Neural progenitor cell (in vitro differentiated cells): Measurements from ENCODE around the gene FOXG1. TPM values are rescaled to one million over a fixed set of nuclear protein-coding genes. Genes with fewer than 3 reads are reported as not detected.

ENCODE experiments used
- DNase-seq: peaks from one replicate; pipeline ENCODE4 v3.0.0-alpha.2; 2016; ENCODE audit warnings: low spot score
- H2AFZ ChIP-seq: fragments of 200-600 bp; sonication (generic); replicated peaks from 2 replicates; pipeline ENCODE4 v1.6.1; 2016; ENCODE audit warnings: antibody characterized with exemption
- H3F3A ChIP-seq: fragments of 200-600 bp; sonication (generic); 2 replicates; pipeline ENCODE4 v1.6.1; 2016; ENCODE audit warnings: antibody characterized with exemption, low read depth
- H3K27ac ChIP-seq: fragments of 200-600 bp; sonication (generic); 2 replicates; pipeline ENCODE4 v1.5.1; 2016; ENCODE audit warnings: mild to moderate bottlenecking
- H3K27me3 ChIP-seq: fragments of 200-600 bp; sonication (generic); 2 replicates; pipeline ENCODE4 v1.6.1; 2016; ENCODE audit warnings: mild to moderate bottlenecking, moderate library complexity
- H3K36me3 ChIP-seq: fragments of 200-600 bp; sonication (generic); 2 replicates; pipeline ENCODE4 v1.5.1; 2016
- H3K4me1 ChIP-seq: fragments of 200-600 bp; sonication (generic); 2 replicates; pipeline ENCODE4 v1.6.1; 2016; ENCODE audit warnings: mixed run types
- H3K4me2 ChIP-seq: fragments of 200-600 bp; sonication (generic); 2 replicates; pipeline ENCODE4 v1.6.1; 2016
- H3K4me3 ChIP-seq: fragments of 200-600 bp; sonication (generic); 2 replicates; pipeline ENCODE4 v1.5.1; 2016
- H3K79me2 ChIP-seq: fragments of 200-600 bp; sonication (generic); 2 replicates; pipeline ENCODE4 v1.6.1; 2016; ENCODE audit warnings: low read depth
- H3K9ac ChIP-seq: fragments of 200-600 bp; sonication (generic); 2 replicates; pipeline ENCODE4 v1.6.1; 2016
- H3K9me3 ChIP-seq: fragments of 200-600 bp; sonication (generic); 2 replicates; pipeline ENCODE4 v1.5.1; 2016; ENCODE audit warnings: low read depth
- H4K20me1 ChIP-seq: fragments of 200-600 bp; sonication (generic); 2 replicates; pipeline ENCODE4 v1.6.1; 2016; ENCODE audit warnings: low read depth
- H3K27ac Mint-ChIP-seq: 3 replicates; pipeline ENCODE4 v1.8.0; 2021; ENCODE audit warnings: mixed read lengths
- H3K27me3 Mint-ChIP-seq: 2 replicates; pipeline ENCODE4 v1.8.0; 2022; ENCODE audit warnings: low read depth, mild to moderate bottlenecking, inconsistent platforms, moderate library complexity, mixed read lengths; ENCODE audit not compliant: insufficient read depth
- H3K36me3 Mint-ChIP-seq: 3 replicates; pipeline ENCODE4 v1.8.0; 2021; ENCODE audit warnings: mixed read lengths
- H3K4me1 Mint-ChIP-seq: 3 replicates; pipeline ENCODE4 v1.8.0; 2021; ENCODE audit warnings: mixed read lengths
- H3K4me3 Mint-ChIP-seq: 3 replicates; pipeline ENCODE4 v1.8.0; 2021; ENCODE audit warnings: mild to moderate bottlenecking, moderate library complexity, mixed read lengths
- H3K9me3 Mint-ChIP-seq: 3 replicates; pipeline ENCODE4 v1.8.0; 2020; ENCODE audit warnings: mixed read lengths
- EZH2 ChIP-seq: fragments of 200-600 bp; sonication (generic); IDR thresholded peaks from 2 replicates; pipeline ENCODE4 v1.6.1; 2017; ENCODE audit warnings: antibody characterized with exemption, mild to moderate bottlenecking, moderate library complexity
- EZH2phosphoT487 ChIP-seq: fragments of 200-600 bp; sonication (generic); IDR thresholded peaks from 2 replicates; pipeline ENCODE4 v1.6.1; 2017; ENCODE audit warnings: antibody characterized with exemption
- total RNA-seq: library from RNA; depleted of rRNA; stranded (reverse); fragments of >200 nt; gene quantifications from 2 replicates; pipeline ENCODE4 v1.2.3, GENCODE V29; 2015; ENCODE audit warnings: low replicate concordance
- TF ChIP-seq, protein P1 (sequence below): fragments of 200-600 bp; sonication (generic); IDR thresholded peaks from 2 replicates; pipeline ENCODE4 v1.5.1; 2017; ENCODE audit warnings: antibody characterized with exemption, mild to moderate bottlenecking

The FOXG1 gene
- total RNA-seq, 1 donor from 2014 or later, result 0.69 TPM

DNA sequence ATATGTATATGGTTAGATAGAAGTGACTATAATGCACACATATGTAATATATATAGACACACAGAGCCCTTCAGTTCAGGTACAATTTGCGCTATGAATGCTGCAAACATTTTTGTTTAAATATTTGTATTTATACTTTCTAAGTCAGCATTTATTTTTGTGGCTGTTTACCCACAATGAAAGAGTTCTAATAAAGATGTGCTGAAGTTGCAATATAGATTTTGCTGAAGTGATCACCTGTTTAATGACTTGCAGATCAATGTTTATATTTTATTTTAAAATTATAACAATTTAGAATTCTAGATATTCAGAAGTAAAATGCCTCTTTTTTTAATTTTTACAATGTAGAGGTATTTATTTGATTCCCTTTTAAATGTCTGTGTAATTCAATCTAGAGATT lies 3.5 kb downstream of the FOXG1 start:
- TF ChIP-seq EZH2phosphoT487, result no peak
- no peak for TF ChIP-seq EZH2
- TF ChIP-seq, protein P1, sequence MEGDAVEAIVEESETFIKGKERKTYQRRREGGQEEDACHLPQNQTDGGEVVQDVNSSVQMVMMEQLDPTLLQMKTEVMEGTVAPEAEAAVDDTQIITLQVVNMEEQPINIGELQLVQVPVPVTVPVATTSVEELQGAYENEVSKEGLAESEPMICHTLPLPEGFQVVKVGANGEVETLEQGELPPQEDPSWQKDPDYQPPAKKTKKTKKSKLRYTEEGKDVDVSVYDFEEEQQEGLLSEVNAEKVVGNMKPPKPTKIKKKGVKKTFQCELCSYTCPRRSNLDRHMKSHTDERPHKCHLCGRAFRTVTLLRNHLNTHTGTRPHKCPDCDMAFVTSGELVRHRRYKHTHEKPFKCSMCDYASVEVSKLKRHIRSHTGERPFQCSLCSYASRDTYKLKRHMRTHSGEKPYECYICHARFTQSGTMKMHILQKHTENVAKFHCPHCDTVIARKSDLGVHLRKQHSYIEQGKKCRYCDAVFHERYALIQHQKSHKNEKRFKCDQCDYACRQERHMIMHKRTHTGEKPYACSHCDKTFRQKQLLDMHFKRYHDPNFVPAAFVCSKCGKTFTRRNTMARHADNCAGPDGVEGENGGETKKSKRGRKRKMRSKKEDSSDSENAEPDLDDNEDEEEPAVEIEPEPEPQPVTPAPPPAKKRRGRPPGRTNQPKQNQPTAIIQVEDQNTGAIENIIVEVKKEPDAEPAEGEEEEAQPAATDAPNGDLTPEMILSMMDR, result no peak
- H4K20me1 ChIP-seq, result peaks cover 57% of the 10 kb centered on the region
- H3K9ac ChIP-seq, result no peak overlapping the region
- peaks cover under 1% of the 10 kb centered on the region for H3K4me1 ChIP-seq
- H3K4me3 Mint-ChIP-seq, result peak overlapping the region; percentile 69
- peaks cover 2% of the 10 kb centered on the region for H3K9me3 Mint-ChIP-seq
- H3K27ac ChIP-seq, result no peak overlapping the region
- H3K36me3 ChIP-seq, result no peaks in the 10 kb centered on the region
- H3K27me3 ChIP-seq, result peaks cover 100% of the 10 kb centered on the region
- no peaks in the 10 kb centered on the region for H3K36me3 Mint-ChIP-seq
- no peak overlapping the region for H2AFZ ChIP-seq
- peaks cover 39% of the 10 kb centered on the region for H3F3A ChIP-seq
- no peak overlapping the region for H3K4me3 ChIP-seq
- DNase-seq, result no peak
- peaks cover 15% of the 10 kb centered on the region for H3K4me1 Mint-ChIP-seq
- H3K27ac Mint-ChIP-seq, result no peak overlapping the region
- no peak overlapping the region for H3K4me2 ChIP-seq
- no peaks in the 10 kb centered on the region for H3K9me3 ChIP-seq
- no peaks in the 10 kb centered on the region for H3K79me2 ChIP-seq
- peaks cover 66% of the 10 kb centered on the region for H3K27me3 Mint-ChIP-seq

DNA sequence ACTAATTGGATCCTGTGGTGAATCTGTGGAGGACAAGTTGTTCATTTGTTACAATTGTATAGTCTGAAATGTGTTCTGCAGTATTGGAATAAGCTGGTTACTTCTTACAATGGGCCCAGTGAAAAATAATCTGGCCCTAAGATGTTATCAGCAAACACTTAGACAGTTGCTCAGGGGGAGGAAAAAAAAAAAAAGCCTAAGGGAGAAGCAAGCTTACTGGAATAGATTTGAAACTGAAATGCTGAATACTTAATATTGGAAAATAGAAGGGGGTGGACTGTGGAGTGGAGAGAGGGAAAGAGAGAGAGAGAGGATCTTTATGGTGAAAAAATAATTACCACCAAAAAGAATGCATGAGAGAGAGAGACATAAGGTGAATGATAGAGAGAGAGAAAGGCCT lies 4.0 kb downstream of the FOXG1 start:
- peaks cover 2% of the 10 kb centered on the region for H3K9me3 Mint-ChIP-seq
- no peaks in the 10 kb centered on the region for H3K79me2 ChIP-seq
- peaks cover 20% of the 10 kb centered on the region for H3K4me1 Mint-ChIP-seq
- H3K4me3 Mint-ChIP-seq, result peak overlapping the region; percentile 69
- no peak overlapping the region for H3K9ac ChIP-seq
- peaks cover 57% of the 10 kb centered on the region for H4K20me1 ChIP-seq
- no peak overlapping the region for H3K27ac ChIP-seq
- H3K36me3 ChIP-seq, result no peaks in the 10 kb centered on the region
- peaks cover 6% of the 10 kb centered on the region for H3K4me1 ChIP-seq
- H3K4me2 ChIP-seq, result no peak overlapping the region
- H3F3A ChIP-seq, result peaks cover 37% of the 10 kb centered on the region
- peaks cover 68% of the 10 kb centered on the region for H3K27me3 Mint-ChIP-seq
- TF ChIP-seq, protein P1, result no peak
- TF ChIP-seq EZH2phosphoT487 (peak; percentile 43), EZH2 (no peak)
- no peak overlapping the region for H3K4me3 ChIP-seq
- H2AFZ ChIP-seq, result no peak overlapping the region
- no peaks in the 10 kb centered on the region for H3K36me3 Mint-ChIP-seq
- peaks cover 100% of the 10 kb centered on the region for H3K27me3 ChIP-seq
- H3K9me3 ChIP-seq, result no peaks in the 10 kb centered on the region
- peak; percentile 3 for DNase-seq
- no peak overlapping the region for H3K27ac Mint-ChIP-seq

DNA sequence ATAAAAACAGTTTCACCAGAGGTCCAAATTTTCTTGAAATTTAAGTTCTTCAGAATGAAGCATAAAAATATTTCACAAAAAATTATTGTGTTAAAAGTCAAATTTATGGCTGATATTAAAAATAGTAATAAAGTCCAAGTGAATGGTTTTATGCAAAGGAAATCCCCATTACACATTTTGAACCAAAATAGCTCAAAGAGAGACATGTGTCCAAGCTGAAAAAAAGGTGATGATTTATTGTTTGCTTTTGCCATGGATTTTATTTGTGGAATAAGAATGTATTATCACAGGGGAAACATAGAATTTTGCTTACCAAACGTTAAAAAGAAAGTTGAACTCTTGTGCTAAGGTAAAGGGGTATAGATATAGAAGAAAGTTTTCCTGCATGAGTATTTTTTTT lies 4.6 kb downstream of the FOXG1 start:
- H3K9me3 Mint-ChIP-seq, result peaks cover 2% of the 10 kb centered on the region
- H3F3A ChIP-seq, result peaks cover 32% of the 10 kb centered on the region
- H3K4me1 Mint-ChIP-seq, result peaks cover 18% of the 10 kb centered on the region
- H3K4me3 ChIP-seq, result no peak overlapping the region
- peaks cover 69% of the 10 kb centered on the region for H3K27me3 Mint-ChIP-seq
- no peak overlapping the region for H3K4me2 ChIP-seq
- H3K27ac Mint-ChIP-seq, result no peak overlapping the region
- H3K27ac ChIP-seq, result no peak overlapping the region
- no peak for DNase-seq
- H3K79me2 ChIP-seq, result no peaks in the 10 kb centered on the region
- H3K9ac ChIP-seq, result no peak overlapping the region
- no peaks in the 10 kb centered on the region for H3K36me3 ChIP-seq
- H3K4me1 ChIP-seq, result peaks cover 7% of the 10 kb centered on the region
- no peaks in the 10 kb centered on the region for H3K36me3 Mint-ChIP-seq
- peaks cover 57% of the 10 kb centered on the region for H4K20me1 ChIP-seq
- H2AFZ ChIP-seq, result no peak overlapping the region
- peaks cover 100% of the 10 kb centered on the region for H3K27me3 ChIP-seq
- H3K9me3 ChIP-seq, result no peaks in the 10 kb centered on the region
- no peak for TF ChIP-seq EZH2phosphoT487
- TF ChIP-seq, protein P1, result no peak
- TF ChIP-seq EZH2, result no peak
- H3K4me3 Mint-ChIP-seq, result peak overlapping the region; percentile 48
